GM19351 (cell line): Measurements from ENCODE around the gene RNF207.
"Not testable (repeated sequence)": the region's sequence is repeated elsewhere in the genome, so short reads cannot be mapped to it uniquely, and the experiment has no call there.

Experiments used
- ATAC-seq: cut with Tn5 transposase; IDR thresholded peaks from one replicate; pipeline ENCODE4 v1.9.1; 2021; ENCODE audit warnings: mild to moderate bottlenecking, moderate library complexity; ENCODE audit not compliant: unreplicated experiment

The RNF207 gene

DNA sequence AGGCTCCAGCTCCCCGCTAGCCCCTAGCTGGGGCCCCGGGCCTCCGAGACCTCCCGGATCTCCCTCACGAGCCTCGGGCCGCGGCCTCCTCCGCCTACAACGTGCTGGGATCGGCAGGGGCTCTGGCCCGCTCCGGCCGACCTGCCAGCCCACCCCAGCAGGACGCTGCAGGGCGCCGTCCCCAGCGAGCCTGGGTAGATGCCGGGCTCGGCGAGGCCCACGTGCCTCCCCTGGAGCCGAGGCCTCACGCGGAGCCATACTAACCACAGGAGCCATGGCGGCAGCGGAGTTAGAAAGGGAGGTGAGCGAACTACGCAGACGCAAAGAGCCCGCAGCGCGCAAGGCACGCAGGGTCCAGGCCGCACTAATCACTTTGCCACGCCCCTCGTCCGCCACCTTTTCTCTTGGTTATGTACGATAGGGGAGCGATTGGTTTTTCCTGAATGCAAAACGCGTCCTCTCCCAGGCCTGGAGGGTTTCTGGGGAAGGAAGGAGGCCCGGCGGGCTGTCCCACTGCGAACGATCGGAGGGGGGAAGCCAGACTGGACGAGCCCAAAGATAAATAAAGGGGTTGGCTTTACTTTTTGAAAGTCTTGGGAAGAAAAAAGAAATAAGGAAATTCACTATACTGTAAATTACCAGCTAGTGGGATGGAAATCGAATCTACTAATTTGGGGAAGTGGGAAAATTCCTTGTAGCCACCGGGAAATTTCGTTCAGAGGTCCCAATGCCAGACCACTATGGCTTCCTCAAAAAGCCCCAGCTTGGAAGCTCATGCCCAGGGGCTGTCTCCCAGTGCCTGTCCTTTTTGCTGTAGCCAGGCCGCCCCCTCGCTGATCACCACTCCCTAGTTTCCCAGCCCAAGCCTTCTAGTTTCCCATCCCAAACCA, 6.4 kb upstream of the RNF207 start, which contains the start of gene RPL22:
Gene RPL22, minus strand, starts transcription at position 298 of the 890 bp plus-strand sequence. Its CDS starts 22 bp downstream, at position 276.
- ATAC-seq, result peak; percentile 97

DNA sequence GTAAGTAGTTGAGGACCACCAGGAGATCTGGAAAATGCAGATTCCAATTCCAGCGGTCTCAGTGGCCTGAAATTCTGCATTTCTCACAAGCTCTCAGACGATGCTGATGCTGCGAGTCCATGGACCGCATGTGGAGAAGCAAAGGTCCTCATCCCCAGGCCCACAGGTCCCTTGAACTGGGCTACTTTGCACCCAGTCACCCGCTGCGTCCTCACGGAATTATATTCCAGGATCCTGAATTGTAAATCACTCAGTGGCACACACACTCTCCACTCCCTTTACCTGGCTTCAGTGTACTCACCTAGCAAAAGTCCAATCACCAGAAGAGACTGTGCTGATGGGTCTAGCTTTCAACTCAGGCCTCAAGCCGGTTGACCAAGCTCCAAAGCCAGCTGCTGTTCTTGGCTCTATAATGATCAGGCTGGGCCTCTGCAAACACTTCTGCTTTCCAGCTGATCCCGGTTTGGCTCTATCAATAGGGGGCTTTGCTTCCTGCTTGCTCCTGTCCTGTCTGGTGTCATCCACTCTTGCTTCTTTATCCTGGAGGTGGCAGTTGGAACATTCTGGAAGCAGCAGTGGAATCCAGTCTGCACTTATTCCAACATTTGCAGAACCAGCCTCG, 5.6 kb upstream of the RNF207 start:
- ATAC-seq, result no peak

DNA sequence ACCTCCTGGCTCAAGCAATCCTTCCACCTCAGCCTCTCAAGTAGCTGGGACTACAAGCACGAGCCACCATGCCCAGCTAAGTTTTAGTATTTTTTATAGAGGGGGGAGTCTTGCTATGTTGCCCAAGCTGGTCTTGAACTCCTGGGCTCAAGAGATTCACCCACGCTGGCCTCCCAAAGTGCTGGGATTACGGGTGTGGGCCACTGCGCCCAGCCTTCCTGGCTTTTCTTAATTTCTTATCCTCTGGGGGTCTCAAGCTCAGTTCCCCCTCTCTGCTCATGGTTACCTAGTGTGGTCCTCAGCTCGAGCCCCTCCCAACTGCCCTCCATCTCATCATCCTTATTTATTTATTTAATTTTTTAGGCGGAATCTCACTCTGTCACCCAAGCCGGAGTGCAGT, 3.7 kb upstream of the RNF207 start:
- ATAC-seq, result no peak

DNA sequence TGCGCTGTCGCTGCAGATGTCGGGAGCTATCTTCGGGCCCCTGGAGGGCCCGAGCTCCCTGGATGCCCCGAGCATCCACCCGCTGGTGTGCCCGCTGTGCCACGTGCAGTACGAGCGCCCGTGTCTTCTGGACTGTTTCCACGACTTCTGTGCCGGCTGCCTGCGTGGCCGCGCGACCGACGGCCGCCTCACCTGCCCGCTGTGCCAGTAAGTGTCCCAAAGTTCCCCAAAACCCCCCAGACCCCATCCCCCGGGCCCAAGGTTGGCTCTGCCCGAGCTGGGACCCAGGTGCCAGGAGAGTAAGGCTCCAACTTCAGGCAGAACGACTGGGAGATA, 569 bp downstream of the RNF207 start:
- no peak for ATAC-seq

DNA sequence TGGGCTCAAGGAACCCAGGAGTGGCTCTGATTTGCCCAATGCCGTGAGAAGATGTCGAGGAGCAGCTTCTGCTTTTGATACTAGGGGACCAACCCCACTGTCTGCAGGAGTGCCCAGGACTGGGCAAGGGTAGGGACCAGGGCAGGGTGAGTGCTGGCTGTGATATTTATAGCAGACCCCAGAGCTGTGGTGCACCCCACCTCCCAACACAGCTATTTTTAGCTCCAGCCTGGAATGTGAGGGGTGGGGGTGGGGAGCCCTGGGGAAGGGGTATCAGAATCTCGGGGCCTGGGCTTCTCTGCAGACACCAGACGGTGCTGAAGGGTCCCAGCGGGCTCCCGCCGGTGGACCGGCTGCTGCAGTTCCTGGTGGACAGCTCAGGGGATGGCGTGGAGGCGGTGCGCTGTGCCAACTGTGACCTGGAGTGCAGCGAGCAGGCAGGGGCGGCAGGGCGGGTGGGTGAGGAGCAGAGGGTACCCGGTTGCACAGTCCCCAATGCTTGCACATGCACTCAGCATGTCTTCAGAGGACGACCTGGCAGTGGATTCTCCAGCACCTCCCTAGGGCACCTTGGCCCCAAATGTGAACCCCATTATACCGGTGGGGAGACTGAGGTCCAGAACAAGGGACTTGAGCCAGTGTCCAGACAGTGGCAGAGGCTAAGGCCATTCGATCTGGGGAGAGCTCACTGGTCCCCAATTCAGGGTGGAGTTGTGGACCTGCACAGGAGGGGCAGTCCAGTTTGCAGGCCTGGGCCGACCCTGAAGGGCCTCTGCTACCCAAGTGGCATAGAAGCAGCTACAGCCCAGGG, 1.4 kb downstream of the RNF207 start:
- ATAC-seq, result no peak

DNA sequence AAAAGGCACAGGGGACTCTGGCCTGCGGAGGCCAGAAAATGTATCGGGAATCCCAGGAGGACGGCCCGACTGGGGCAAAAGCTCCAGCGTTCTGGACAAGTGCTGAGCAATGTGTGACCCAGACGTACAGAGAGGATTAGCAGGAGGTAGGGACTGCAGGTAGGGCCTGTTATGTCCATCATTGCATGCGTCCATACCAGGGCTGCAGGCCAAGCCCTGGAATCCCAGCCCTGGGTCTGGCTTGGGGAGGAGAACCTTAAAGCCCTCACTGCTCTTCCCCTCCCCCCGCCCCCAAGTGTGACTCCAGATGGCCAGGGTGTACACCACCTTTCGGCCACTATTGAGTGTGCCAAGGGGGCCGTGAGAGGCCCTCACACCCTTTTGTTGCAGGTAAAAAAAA, 2.0 kb downstream of the RNF207 start:
- ATAC-seq, result no peak

DNA sequence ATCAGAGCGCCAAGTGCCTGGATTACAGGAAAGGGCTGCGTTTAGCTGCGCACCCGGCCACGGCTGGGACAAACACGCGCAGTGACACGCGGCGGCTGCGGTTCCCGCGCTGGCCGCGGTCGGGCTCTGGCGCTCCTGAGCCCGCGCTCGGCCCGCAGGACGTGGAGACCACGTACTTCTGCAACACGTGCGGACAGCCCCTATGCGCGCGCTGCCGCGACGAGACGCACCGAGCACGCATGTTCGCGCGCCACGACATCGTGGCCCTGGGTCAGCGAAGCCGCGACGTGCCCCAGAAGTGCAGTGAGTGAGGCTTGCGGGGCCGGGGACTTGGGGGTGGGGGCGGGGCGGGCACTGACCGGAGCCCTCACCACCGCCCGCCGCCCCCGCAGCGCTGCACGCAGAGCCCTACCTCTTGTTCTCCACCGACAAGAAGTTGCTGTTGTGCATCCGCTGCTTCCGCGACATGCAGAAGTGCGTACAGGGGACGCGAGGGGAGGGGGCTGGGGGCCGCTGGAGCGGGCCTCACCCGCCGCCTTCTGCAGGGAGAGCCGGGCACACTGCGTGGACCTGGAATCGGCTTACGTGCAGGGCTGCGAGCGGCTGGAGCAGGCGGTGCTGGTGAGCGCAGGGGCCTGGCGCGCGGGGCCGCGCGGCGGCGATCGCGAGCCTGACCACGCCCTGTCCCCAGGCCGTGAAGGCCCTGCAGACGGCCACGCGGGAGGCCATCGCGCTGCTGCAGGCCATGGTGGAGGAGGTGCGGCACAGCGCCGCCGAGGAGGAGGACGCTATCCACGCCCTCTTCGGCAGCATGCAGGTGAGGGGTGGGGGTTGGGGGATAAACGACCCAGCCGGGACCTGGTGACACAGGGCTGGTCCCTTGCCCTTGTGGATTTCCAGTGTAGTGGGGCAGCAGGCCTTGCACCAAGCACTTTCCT, 3.1 kb downstream of the RNF207 start:
- ATAC-seq, result peak; percentile 42

DNA sequence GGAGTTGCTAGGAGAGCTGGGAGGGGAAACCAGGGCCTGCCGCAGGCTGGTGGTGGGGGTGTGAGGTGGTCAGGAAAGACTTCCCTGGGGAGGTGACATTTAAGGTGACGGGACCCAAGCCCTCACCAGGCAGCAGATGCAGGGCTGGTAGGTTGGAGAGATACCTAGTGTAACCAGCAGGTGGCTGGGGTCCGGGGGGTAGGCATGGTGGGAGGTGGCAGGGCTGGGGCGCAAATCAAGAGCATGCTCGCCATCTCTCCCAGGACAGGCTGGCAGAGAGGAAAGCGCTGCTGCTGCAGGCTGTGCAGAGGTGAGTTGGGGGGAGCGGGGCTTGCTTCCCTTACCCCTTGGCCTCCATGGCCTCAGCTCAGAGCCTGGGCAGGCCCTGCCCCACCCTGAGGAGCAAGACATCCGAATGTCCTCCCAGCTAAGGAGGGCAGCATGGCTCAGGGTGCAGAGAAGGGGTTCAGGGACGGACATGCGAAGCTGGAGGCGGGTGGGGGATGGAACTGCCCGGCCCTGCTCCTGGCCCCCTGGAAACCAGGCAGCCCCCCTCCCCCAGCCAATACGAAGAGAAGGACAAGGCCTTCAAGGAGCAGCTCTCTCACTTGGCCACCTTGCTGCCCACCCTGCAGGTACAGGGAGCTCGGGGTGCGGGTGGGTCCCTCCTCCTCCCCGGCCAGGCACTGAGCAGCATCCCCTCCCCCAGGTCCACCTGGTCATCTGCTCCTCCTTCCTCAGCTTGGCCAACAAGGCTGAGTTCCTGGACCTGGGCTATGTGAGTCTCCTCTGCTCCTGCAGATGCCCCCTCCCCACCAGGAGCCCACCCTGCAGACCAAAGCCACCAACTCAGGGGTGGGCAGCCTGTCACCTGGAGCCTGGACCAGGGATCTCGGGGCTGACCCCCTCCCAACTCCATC, 4.0 kb downstream of the RNF207 start:
- no peak for ATAC-seq

DNA sequence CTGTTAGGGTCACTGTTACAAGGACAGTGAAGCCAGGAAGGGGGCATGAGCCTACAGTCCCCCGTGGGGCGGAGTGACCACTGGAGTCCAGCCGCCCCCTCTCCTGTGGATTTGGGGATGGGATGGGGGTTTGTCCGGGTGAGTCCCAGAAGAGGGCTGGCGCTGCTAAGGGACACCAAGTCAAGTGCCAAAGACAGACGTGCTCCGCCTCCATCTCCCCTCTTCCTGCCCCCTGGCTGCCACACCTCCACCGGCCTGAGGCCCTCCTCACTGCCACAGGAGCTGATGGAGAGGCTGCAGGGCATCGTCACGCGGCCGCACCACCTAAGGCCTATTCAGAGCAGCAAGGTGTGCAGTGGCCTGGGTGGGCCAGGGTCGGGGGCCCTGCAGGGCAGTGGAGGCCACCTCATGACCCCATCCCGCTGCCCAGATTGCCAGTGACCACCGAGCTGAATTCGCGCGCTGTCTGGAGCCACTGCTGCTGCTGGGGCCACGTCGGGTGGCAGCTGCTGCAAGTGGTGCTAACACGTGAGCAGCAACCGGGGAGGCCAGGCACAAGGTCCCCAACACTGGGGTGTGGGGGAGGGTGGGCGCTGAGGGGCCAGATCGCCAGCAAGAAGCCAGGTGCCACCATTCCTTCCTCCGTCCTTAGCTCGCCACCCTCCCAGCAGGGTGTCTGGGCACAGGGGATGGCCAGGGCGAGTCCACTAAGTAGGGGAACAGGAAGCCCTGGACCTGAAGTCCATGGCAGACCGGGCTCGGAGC, 4.9 kb downstream of the RNF207 start:
- ATAC-seq, result no peak

DNA sequence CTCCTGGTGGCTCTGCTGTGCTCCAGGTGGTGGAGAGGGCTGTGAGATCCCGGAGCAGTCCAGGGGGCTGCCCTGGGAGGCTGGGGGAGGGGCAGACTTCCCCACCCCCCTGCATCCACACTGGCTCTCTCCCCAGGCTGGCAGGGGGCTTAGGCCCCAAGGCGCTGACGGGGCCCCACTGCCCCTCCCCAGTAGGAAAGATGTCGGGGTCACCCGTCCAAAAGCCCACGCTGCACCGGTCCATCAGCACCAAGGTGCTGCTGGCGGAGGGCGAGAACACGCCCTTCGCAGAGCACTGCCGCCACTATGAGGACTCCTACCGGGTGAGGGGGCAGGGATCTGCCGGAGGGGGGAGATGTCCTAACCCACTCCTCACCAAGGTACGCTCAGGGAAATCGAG, 5.8 kb downstream of the RNF207 start:
- no peak for ATAC-seq

DNA sequence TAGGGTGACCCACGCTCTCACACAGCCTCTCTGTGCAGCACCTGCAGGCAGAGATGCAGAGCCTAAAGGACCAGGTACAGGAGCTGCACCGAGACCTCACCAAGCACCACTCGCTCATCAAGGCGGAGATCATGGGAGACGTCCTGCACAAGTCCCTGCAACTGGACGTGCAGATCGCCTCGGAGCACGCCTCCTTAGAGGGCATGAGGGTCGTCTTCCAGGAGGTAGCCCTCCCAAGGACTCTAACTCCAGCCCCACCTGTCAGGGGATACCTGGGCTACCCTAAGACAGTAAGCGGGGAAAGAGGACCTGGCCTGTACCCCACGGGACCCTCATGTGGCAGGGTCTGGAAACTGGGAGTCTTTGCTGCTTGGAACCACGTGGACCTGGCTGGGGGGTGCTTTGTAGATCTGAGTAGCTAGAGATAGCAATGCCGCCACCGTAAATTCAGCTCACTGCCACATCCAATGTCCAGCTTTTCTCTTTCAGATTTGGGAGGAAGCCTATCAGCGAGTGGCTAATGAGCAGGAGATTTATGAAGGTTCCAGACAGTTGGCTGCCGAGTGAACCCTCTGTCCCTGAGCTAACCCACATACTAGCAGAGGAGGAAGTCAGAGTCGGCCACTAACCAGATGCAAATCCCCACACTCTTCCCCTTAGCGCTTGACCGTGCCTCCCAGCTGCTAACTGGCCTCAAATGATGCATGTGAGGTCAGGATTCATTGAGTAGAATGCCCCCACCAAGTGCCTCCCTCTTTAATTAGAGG, 6.5 kb downstream of the RNF207 start:
- peak; percentile 58 for ATAC-seq

DNA sequence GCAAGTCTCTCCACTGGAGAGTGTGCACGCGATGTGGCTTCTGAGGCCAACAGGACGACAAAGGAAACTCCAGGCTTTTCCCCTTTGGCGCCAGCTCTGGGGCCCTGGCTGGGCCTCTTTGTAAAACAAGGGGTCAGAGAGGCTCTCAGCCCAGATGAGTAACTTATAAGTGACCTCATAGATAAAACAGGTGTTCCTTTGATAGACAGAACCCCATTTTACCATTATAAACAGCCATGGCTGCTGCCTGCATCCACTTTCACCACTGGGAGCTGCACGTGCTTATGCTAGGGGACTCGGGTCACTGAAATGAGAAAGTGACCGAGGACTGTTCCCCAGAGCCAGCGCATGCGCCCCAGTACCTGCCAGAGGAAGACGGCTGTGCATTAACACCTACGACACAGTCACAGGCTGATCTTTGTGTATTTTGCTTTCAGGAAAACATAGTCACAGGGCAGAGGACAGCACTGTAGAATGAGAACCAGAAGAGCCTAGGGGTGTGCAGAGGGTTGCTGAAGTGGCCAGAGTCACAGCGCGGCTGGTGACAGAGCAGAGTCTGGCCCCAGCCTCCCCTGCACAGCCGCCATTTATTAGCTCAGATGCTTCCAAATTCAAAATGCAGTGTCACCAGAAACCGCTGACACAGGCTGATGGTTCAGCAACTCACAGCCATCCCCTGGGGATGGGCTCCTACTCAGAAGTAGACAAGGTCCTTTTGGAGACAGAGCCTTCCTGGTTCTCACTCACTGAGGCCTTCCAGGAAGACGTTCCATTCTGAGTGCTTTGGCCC, 12.7 kb downstream of the RNF207 start:
- ATAC-seq, result no peak

DNA sequence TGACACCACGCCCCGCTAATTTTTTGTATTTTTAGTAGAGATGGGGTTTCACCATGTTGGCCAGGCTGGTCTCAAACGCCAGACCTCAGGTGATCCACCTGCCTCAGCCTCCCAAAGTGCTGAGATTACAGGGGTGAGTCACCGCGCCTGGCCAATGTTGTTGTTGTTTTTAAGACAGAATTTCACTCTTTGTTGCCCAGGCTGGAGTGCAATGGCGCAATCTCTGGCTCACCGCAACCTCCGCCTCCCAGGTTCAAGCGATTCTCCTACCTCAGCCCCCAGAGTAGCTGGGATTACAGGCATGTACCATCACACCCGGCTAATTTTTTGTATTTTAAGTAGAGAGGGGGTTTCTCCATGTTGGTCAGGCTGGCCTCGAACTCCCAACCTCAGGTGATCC, 13.7 kb downstream of the RNF207 start:
- ATAC-seq, result not testable (repeated sequence)

DNA sequence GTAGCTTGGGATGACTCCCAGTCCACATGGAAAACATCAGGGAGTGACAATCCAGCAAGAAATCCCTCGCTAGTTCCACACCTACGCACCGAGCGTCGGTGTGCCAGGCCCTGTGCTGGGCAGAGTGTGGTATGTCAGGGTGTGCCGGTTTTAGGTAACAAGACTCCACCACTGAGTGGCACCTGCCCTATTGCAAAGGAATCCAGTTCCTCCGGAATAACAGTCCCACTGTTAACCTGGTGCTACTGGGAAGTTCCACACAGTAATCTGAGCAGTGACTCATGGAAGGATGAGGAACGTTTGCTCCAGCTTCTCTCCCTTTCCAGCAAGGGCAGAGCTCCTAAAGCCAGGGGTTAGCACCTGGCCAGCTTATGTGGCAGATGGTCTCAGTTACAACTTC, 14.3 kb downstream of the RNF207 start:
- no peak for ATAC-seq

DNA sequence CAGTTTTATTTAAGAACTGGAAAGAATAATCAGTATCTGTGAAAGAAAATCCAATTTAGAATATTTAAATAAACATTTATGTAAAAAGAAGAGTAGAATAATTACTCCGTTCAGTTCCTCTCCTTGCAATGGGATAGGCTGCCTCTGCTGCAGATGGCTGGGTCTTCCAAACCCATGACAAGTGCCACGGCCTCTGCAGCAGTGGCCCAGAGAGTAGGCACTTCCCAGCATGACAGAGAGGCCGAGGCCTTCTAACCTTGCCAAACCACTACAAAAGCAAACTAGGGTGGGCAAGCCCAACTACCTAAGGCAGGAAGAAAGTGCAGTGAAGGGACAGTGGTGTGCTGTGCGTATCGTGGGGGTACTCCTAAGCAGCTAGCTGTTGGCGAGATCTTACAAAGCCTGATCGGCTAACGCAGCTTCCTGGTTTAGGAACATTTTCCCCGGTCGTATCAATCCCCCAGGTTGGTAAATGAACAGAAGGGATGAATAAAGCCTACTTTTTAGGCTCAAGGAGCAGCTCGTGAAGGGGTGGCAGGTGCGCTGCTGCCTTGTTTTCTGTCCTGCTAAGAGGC, 15.4 kb downstream of the RNF207 start:
- no peak for ATAC-seq

DNA sequence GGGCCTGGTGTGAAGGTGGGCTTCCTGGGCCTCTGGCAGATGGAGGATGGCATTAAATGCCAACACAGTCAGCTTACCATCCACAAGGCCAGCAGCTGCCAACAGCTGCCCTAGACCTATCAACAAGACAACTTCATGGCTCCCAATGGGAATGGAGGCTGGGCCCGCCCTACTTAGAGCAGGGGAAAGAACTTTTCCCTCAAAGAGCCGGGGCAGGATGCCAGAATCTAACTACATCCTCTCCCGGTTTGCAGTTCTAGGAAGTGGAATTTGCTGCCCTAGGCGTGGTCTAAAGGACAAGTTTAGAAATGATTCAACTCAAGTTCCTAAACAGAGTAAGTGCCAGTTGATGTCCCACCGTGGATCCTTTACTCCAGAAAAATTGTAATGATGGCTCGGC, 16.7 kb downstream of the RNF207 start:
- ATAC-seq, result no peak

DNA sequence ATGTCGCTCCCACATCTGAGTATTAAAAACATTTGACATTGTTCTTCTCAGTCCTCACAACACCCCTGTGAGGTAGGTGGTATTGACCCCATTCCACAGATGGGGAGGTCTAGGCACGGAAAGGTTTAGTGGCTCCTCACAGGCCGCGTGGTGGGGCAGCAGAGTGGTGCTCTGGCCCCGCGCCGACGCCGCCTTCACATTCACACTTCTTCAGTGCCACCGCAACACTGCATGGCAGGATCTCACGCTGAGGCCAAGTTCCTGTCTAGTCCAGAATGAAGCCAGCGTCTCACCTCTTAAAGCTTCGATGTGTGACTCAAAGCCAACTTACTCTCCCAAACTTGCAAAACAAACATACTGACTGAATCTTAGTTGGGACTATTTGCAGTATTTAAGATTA, 17.7 kb downstream of the RNF207 start:
- no peak for ATAC-seq
